ENCODE data around the gene PHACTR1. TPM values are rescaled to one million over a fixed set of nuclear protein-coding genes. Genes with fewer than 3 reads are reported as not detected.

Gene PHACTR1
- total and polyA plus RNA-seq, 4 experiments from 2014 or later = 0.03 to 0.44 (median 0.42) TPM

DNA sequence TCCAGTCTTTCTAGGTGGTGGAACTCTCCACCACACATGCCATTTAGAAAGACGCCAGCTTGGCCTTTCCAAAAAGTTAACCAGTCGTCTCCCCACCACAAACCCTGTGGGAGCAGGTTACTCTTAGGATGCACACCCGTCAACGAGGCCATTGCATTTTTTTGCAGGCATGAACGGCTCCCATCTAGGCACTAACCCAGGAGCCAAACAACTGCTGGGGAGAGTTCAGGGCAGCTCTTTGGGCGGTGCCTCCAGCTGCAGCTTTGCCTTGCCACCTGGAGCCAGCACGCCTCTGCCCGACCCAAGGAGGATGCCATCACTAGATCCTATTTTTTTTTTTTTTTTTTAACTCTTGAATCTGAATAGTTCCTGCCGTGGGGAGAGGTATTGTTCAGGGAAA lies 571.9 kb downstream of the PHACTR1 start:
- Mint-ChIP-seq H3K27me3 (no peaks in the 10 kb centered on the region), H3K27ac (no peak overlapping the region), H3K4me3 (no peak overlapping the region), H3K36me3 (peaks cover 24 to 51% of the 10 kb centered on the region in 2 donors), H3K9me3 (peaks cover 2 to 28% (median 21%) of the 10 kb centered on the region in 8 donors), H3K4me1 (no peaks in the 10 kb centered on the region)
- H3K36me3 ChIP-seq (ENCODE audit: insufficient read depth, low read length) = no peaks in the 10 kb centered on the region
- DNase-seq = no peak
- CTCF ChIA-PET (ENCODE audit: partially characterized antibody) = no interaction called here
- no peaks in the 10 kb centered on the region for H3K4me1 ChIP-seq (ENCODE audit: insufficient read depth, low read length)
- POLR2A ChIA-PET (ENCODE audit: partially characterized antibody) = no interaction called here
- no peaks in the 10 kb centered on the region for H3K27me3 ChIP-seq (ENCODE audit: insufficient read depth, low read length)
- no peak overlapping the region for H3K27ac ChIP-seq (ENCODE audit: low read depth, low read length)
- intact Hi-C loops (cut with micrococcal nuclease) = no loop called here
- H3K4me3 ChIP-seq (ENCODE audit: low read length in 2 of 2) = no peak overlapping the region
- no peaks in the 10 kb centered on the region for H3K9me3 ChIP-seq (ENCODE audit: control insufficient read depth in 1 of 2, low read length in 2 of 2)

DNA sequence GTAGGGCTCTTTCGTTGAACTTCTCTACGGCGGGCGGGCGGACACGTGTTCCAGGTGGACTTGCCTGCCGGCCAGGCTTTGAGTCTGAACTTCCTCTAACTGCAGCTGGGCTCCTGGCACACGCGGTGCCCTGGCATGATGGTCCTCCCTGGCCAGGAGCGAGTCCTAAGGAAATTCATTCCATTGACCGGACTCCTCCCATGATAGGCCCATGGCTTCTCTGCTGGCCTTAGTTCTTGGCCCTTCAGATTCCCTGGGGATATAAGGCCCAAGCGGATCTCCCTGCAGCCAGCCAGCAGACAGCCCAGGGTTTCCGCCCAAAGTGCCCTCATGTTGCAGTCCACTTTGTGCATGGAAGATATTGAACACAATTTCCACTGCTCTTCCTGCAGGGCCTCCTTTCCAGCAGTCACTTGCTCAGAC lies 572.4 kb downstream of the PHACTR1 start:
- no peaks in the 10 kb centered on the region for H3K9me3 ChIP-seq (ENCODE audit: control insufficient read depth in 1 of 2, low read length in 2 of 2)
- Mint-ChIP-seq H3K4me1 (no peaks in the 10 kb centered on the region), H3K36me3 (peaks cover 27 to 54% of the 10 kb centered on the region in 2 donors), H3K4me3 (no peak overlapping the region), H3K27me3 (no peaks in the 10 kb centered on the region), H3K9me3 (peaks cover 2 to 28% (median 21%) of the 10 kb centered on the region in 8 donors), H3K27ac (no peak overlapping the region)
- ChIA-PET POLR2A (ENCODE audit: partially characterized antibody) (no interaction called here), CTCF (ENCODE audit: partially characterized antibody) (interaction anchor here (1.1 kb wide), 1 partner anchor 9 kb away, joined by 5 read pairs; no protein-coding TSS in a partner anchor)
- peaks cover 3% of the 10 kb centered on the region for H3K36me3 ChIP-seq (ENCODE audit: insufficient read depth, low read length)
- H3K4me3 ChIP-seq (ENCODE audit: low read length in 2 of 2) = no peak overlapping the region
- H3K4me1 ChIP-seq (ENCODE audit: insufficient read depth, low read length) = no peaks in the 10 kb centered on the region
- no peak overlapping the region for H3K27ac ChIP-seq (ENCODE audit: low read depth, low read length)
- no peak for DNase-seq
- H3K27me3 ChIP-seq (ENCODE audit: insufficient read depth, low read length) = no peaks in the 10 kb centered on the region
- intact Hi-C loops (cut with micrococcal nuclease) = no loop called here

DNA sequence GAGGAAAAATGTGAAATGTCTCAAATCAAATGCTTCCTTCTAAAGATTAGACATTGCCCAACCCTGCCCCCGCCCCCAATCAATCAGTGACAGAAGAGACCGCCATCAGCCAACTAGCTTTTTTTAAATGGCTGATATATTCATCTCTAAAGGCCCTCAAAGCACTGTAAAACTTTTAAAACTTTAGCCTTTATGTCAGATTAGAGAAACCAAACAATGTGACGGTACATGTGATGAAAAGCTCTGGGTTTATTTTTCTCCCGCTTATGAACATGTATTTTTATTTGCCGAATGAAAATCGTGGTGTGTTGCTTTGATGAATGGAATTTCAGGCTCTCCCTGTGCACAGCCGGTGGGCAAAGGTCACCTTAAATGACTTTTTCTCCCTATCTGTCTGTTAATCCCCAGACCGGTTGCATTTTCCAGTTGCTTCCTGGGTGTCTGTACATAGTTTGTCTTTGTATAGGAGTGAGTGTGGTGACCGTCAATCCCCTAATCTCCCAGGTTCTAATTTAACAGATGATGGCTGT lies 573.3 kb downstream of the PHACTR1 start:
- Mint-ChIP-seq H3K9me3 (peaks cover 2 to 28% (median 21%) of the 10 kb centered on the region in 8 donors), H3K4me1 (no peaks in the 10 kb centered on the region), H3K36me3 (peaks cover 35 to 63% of the 10 kb centered on the region in 2 donors), H3K27ac (no peak overlapping the region), H3K4me3 (no peak overlapping the region), H3K27me3 (no peaks in the 10 kb centered on the region)
- POLR2A ChIA-PET (ENCODE audit: partially characterized antibody) = no interaction called here
- no peaks in the 10 kb centered on the region for H3K9me3 ChIP-seq (ENCODE audit: control insufficient read depth in 1 of 2, low read length in 2 of 2)
- no peaks in the 10 kb centered on the region for H3K4me1 ChIP-seq (ENCODE audit: insufficient read depth, low read length)
- no peak overlapping the region for H3K27ac ChIP-seq (ENCODE audit: low read depth, low read length)
- CTCF ChIA-PET (ENCODE audit: partially characterized antibody) = interaction anchor here (1.1 kb wide), 1 partner anchor 8 kb away, joined by 5 read pairs; no protein-coding TSS in a partner anchor
- H3K27me3 ChIP-seq (ENCODE audit: insufficient read depth, low read length) = no peaks in the 10 kb centered on the region
- intact Hi-C loops (cut with micrococcal nuclease) = no loop called here
- no peak overlapping the region for H3K4me3 ChIP-seq (ENCODE audit: low read length in 2 of 2)
- peaks cover 12% of the 10 kb centered on the region for H3K36me3 ChIP-seq (ENCODE audit: insufficient read depth, low read length)
- no peak for DNase-seq

DNA sequence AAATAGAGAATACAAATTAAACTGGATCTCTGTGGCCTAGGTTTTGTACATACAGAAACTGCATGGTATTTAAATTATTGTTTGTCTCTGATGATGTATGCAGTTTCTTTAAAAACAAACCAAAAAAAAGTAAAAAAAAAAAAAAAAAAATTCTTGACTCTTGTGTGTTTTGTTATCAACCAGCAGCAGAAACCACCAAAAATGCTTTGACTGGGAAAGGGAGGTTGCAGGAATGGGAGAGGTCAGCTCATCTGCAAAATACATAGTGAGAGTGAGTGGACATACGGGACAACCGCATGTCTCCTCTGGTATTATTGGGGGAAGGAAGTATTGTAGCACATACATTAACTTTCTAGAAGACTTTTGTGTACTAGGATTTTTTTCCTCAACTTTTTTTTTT lies 573.8 kb downstream of the PHACTR1 start:
- intact Hi-C loops (cut with micrococcal nuclease) = no loop called here
- H3K9me3 ChIP-seq (ENCODE audit: control insufficient read depth in 1 of 2, low read length in 2 of 2) = no peaks in the 10 kb centered on the region
- Mint-ChIP-seq H3K9me3 (peaks cover 2 to 28% (median 21%) of the 10 kb centered on the region in 8 donors), H3K4me1 (no peaks in the 10 kb centered on the region), H3K27ac (peak overlapping the region in 1 of 7 donors; percentile 23), H3K4me3 (no peak overlapping the region), H3K36me3 (peaks cover 40 to 67% of the 10 kb centered on the region in 2 donors), H3K27me3 (no peaks in the 10 kb centered on the region)
- no peak overlapping the region for H3K4me3 ChIP-seq (ENCODE audit: low read length in 2 of 2)
- POLR2A ChIA-PET (ENCODE audit: partially characterized antibody) = interaction anchor here (0.6 kb wide), 1 partner anchor 12 kb away, joined by 3 read pairs; no protein-coding TSS in a partner anchor
- CTCF ChIA-PET (ENCODE audit: partially characterized antibody) = interaction anchor here (1.1 kb wide), 1 partner anchor 8 kb away, joined by 5 read pairs; no protein-coding TSS in a partner anchor
- no peak overlapping the region for H3K27ac ChIP-seq (ENCODE audit: low read depth, low read length)
- H3K4me1 ChIP-seq (ENCODE audit: insufficient read depth, low read length) = no peaks in the 10 kb centered on the region
- H3K27me3 ChIP-seq (ENCODE audit: insufficient read depth, low read length) = no peaks in the 10 kb centered on the region
- H3K36me3 ChIP-seq (ENCODE audit: insufficient read depth, low read length) = peaks cover 15% of the 10 kb centered on the region
- DNase-seq = no peak

DNA sequence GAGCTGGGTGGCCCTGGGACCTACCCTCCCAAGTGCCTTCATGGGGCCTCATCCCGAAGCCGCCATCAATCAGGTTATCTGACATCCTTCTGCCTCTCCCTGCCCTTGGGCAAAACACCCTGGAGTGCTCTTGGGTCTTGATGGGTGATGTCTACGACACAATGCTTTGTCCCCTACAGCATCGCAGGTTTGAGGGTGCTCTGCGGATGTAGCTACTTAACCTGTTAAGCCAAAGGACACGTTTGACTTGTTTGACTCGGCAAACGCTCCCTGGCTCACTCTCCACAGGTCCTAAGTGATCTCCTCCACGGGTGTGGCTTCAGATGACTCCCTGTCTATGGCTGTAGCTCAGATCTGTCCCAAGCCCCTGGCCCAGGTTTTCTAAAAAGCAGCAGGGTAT lies 576.2 kb downstream of the PHACTR1 start:
- POLR2A ChIA-PET (ENCODE audit: partially characterized antibody) = no interaction called here

DNA sequence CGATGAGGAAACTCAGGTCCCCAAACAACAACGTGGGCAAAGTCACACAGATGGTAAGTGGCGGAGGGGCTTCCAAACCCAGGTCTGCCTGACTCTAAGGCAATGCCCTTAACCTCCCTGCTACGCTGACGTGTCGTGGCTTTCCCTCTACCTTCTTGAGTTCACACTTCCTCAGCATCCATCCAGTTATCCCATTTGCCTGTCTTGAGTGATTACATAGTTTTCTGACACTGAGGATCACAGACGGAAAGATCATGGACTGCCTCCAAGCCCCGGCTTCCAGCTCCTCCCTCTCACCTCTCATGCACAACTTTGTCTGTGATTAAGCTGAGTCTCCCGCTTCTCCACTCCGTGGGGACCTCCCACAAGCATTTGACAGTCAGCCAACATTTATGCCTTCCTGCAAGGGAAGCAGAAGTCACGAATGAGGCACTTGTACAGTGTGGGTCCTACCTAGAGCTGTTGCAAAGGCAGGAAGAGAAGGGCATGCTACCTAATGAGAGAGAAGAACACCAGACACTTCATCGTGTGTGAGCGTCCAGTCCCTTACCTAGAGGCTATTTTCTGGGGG lies 578.0 kb downstream of the PHACTR1 start:
- ChIA-PET POLR2A (ENCODE audit: partially characterized antibody) (no interaction called here), CTCF (ENCODE audit: partially characterized antibody) (no interaction called here)
- DNase-seq = no peak
- H3K4me3 Mint-ChIP-seq = no peak overlapping the region
- peaks cover 0 to 8% (median under 1%) of the 10 kb centered on the region in 8 donors for H3K9me3 Mint-ChIP-seq
- H3K9me3 ChIP-seq (ENCODE audit: control insufficient read depth in 1 of 2, low read length in 2 of 2) = no peaks in the 10 kb centered on the region
- H3K27ac ChIP-seq (ENCODE audit: low read depth, low read length) = no peak overlapping the region
- H3K27me3 ChIP-seq (ENCODE audit: insufficient read depth, low read length) = no peaks in the 10 kb centered on the region
- H3K36me3 Mint-ChIP-seq = peaks cover 54 to 73% of the 10 kb centered on the region in 2 donors
- no peaks in the 10 kb centered on the region for H3K4me1 Mint-ChIP-seq
- H3K4me1 ChIP-seq (ENCODE audit: insufficient read depth, low read length) = no peaks in the 10 kb centered on the region
- peaks cover 23% of the 10 kb centered on the region for H3K36me3 ChIP-seq (ENCODE audit: insufficient read depth, low read length)
- H3K27me3 Mint-ChIP-seq = no peaks in the 10 kb centered on the region
- intact Hi-C loops (cut with micrococcal nuclease) = no loop called here
- no peak overlapping the region for H3K27ac Mint-ChIP-seq
- no peak overlapping the region for H3K4me3 ChIP-seq (ENCODE audit: low read length in 2 of 2)

More for the DNA sequence above, 576.2 kb downstream of the PHACTR1 start:
- Mint-ChIP-seq H3K4me1 (no peaks in the 10 kb centered on the region), H3K9me3 (peaks cover 0 to 11% (median 6%) of the 10 kb centered on the region in 8 donors), H3K27me3 (no peaks in the 10 kb centered on the region), H3K36me3 (peaks cover 47 to 64% of the 10 kb centered on the region in 2 donors), H3K4me3 (no peak overlapping the region), H3K27ac (no peak overlapping the region)
- intact Hi-C loops (cut with micrococcal nuclease) = no loop called here
- Histone ChIP-seq H3K36me3 (ENCODE audit: insufficient read depth, low read length) (peaks cover 22% of the 10 kb centered on the region), H3K4me3 (ENCODE audit: low read length in 2 of 2) (no peak overlapping the region), H3K27me3 (ENCODE audit: insufficient read depth, low read length) (no peaks in the 10 kb centered on the region), H3K9me3 (ENCODE audit: control insufficient read depth in 1 of 2, low read length in 2 of 2) (no peaks in the 10 kb centered on the region), H3K27ac (ENCODE audit: low read depth, low read length) (no peak overlapping the region), H3K4me1 (ENCODE audit: insufficient read depth, low read length) (no peaks in the 10 kb centered on the region)
- DNase-seq = no peak
- CTCF ChIA-PET (ENCODE audit: partially characterized antibody) = no interaction called here

DNA sequence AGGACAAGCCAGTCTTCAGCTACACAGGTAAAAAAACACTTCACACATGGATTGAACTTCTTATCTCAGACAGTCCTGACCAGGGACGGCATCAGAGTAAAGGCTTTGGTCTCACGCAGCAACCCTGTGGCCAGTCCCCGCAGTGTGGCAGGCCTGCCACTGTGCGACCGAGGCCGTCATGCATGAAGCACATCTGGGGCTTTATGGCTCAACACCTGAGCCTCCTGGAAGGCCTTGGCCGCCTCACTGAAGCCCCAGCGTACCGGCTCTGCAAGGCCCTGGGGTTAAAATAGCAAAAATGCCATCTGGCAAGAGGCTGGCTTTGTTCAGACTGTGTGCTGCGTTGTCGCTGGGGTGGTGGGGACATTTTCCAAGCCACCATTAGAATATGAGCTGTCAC lies 579.0 kb downstream of the PHACTR1 start:
- no peaks in the 10 kb centered on the region for H3K9me3 Mint-ChIP-seq
- intact Hi-C loops (cut with micrococcal nuclease) = no loop called here
- no peaks in the 10 kb centered on the region for H3K27me3 Mint-ChIP-seq
- DNase-seq = no peak
- H3K36me3 ChIP-seq (ENCODE audit: insufficient read depth, low read length) = peaks cover 33% of the 10 kb centered on the region
- no peak overlapping the region for H3K27ac Mint-ChIP-seq
- CTCF ChIA-PET (ENCODE audit: partially characterized antibody) = no interaction called here
- H3K4me1 Mint-ChIP-seq = peaks cover 0 to under 1% (median 0%) of the 10 kb centered on the region in 4 donors
- no peak overlapping the region for H3K27ac ChIP-seq (ENCODE audit: low read depth, low read length)
- H3K4me3 Mint-ChIP-seq = no peak overlapping the region
- peaks cover 56 to 67% of the 10 kb centered on the region in 2 donors for H3K36me3 Mint-ChIP-seq
- H3K9me3 ChIP-seq (ENCODE audit: control insufficient read depth in 1 of 2, low read length in 2 of 2) = no peaks in the 10 kb centered on the region
- H3K4me3 ChIP-seq (ENCODE audit: low read length in 2 of 2) = no peak overlapping the region
- no peaks in the 10 kb centered on the region for H3K4me1 ChIP-seq (ENCODE audit: insufficient read depth, low read length)
- POLR2A ChIA-PET (ENCODE audit: partially characterized antibody) = no interaction called here
- no peaks in the 10 kb centered on the region for H3K27me3 ChIP-seq (ENCODE audit: insufficient read depth, low read length)

All from CD4-positive, alpha-beta memory T cell (primary cell).